ENCODE measurements around the gene NPBWR2.

The NPBWR2 gene

GRCh38 chr20:64106981-64107735, at the start of gene NPBWR2:
NPBWR2 (minus strand) TSS chr20:64107565; CDS start chr20:64106831, 734 bp downstream.
- peak; percentile 38 for DNase-seq

GRCh38 chr20:64156136-64156885, 48.9 kb upstream of the NPBWR2 start:
- no peak for DNase-seq

- no peak for DNase-seq
Measured at GRCh38 chr20:64155258-64156135, 48.1 kb upstream of the NPBWR2 start.

- DNase-seq: no peak
Measured at GRCh38 chr20:64154590-64155257, 47.4 kb upstream of the NPBWR2 start.

- DNase-seq: no peak
Measured at GRCh38 chr20:64153861-64154589, 46.7 kb upstream of the NPBWR2 start.

- no peak for DNase-seq
Measured at GRCh38 chr20:64153410-64153809, 46.0 kb upstream of the NPBWR2 start.

GRCh38 chr20:64152906-64153305, 45.5 kb upstream of the NPBWR2 start:
- no peak for DNase-seq

GRCh38 chr20:64151633-64152530, 44.5 kb upstream of the NPBWR2 start:
- DNase-seq: no peak

GRCh38 chr20:64150756-64151632, 43.6 kb upstream of the NPBWR2 start:
- no peak for DNase-seq

GRCh38 chr20:64149809-64150560, 42.6 kb upstream of the NPBWR2 start:
- DNase-seq: no peak

- no peak for DNase-seq
Measured at GRCh38 chr20:64149141-64149540, 41.8 kb upstream of the NPBWR2 start.

GRCh38 chr20:64148581-64148980, 41.2 kb upstream of the NPBWR2 start:
- no peak for DNase-seq

GRCh38 chr20:64146936-64147477, 39.6 kb upstream of the NPBWR2 start:
- DNase-seq: no peak

GRCh38 chr20:64146301-64146935, 39.1 kb upstream of the NPBWR2 start:
- no peak for DNase-seq

- peak; percentile 51 for DNase-seq
Measured at GRCh38 chr20:64145458-64146300, 38.3 kb upstream of the NPBWR2 start.

GRCh38 chr20:64144144-64144912, 37.0 kb upstream of the NPBWR2 start:
- no peak for DNase-seq
